Measurements from ENCODE around the gene TRA2B. TPM values are rescaled to one million over a fixed set of nuclear protein-coding genes. Genes with fewer than 3 reads are reported as not detected.

TRA2B gene
- total RNA-seq, 1 donor from 2014 or later, result 191 TPM

DNA sequence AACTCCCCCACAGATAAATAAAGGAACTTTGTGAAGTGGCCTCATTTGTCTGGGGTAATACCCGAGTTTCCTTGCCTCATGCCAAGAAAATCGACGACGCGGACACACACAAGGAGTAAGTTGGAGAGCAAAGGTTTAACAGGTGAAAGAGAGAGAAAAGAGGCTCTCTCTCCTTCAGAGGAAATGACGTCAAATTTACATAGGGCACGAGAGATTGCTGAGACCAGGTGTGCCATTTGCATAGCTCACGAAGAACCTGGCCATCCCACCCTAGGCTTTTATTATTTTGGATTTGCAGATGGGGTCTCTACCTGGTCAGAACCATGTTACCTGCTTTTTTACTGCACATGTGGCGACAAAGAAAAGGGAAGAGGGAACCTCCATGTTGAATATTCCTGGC, 63.7 kb downstream of the TRA2B start:
- DNase-seq (ENCODE audit: low read depth in 2 of 2), result no peak

DNA sequence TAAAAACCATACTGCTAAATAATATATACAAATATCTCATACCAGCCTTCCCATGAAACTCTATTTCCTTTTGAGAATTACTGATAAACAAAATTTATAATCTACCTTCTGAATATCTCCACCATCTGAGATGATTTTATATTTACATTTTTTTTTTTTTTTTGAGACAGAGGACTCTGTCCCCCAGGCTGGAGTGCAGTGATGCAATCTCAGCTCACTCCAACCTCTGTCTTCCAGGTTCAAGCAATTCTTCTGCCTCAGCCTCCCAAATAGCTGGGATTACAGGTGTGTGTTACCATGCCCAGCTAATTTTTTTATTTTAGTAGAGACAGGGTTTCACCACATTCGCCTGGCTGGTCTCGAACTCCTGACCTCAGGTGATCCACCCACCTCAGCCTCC, 70.2 kb downstream of the TRA2B start:
- DNase-seq (ENCODE audit: low read depth in 2 of 2), result no peak

DNA sequence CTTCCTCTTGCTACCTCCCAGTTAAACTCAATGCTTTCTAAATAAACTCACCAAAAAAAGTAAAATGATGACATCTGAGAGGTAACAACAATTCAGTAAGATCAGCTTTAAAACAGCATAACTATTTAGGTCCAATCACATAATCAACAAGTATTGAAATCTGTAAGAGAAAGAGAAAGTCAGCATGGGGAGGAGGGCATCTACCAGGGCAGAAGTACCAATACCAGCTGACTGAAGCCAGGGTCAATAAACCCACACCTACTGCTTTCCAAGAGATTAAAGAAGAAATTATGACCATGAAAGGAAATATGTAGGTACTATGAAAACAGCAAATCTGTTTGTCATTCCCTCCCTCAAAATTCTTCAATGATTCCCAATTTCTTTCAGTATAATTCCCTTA, 70.8 kb downstream of the TRA2B start:
- no peak for DNase-seq (ENCODE audit: low read depth in 2 of 2)

DNA sequence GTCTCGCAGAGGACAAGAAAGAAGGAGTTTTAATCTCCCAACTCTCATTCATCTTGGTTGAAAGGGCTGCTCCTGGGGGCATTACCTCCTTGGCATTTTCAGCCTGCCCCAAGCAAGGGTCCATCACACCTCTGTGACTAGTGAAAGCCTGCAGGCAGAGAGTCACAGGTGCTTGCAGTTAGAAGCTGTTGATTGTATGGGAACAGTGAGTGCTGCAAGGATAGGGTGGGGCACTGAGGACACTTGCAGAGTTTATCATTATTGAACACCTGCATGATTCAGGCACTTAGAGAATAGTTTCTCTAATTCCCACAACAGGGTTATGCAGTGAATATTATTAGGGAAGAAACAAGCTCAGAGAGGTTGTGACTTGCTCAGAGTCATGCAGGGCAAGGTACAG, 71.3 kb downstream of the TRA2B start:
- no peak for DNase-seq (ENCODE audit: low read depth in 2 of 2)

Other genes with a start within 250 kb of the TRA2B start
- gene IGF2BP2, start 113.0 kb downstream of the TRA2B start, total RNA-seq, result 26.8 and 33.6 TPM in 2 replicates
- gene ETV5, start 171.1 kb upstream of the TRA2B start, total RNA-seq, result 25.7 and 28.5 TPM in 2 replicates